Fibroblast of mammary gland (primary cell): ENCODE measurements around the gene ATP2C2.

ENCODE experiments used
- DNase-seq: peaks from one replicate; pipeline ENCODE4 v3.0.0-alpha.2; 2010; ENCODE audit warnings: low read depth
- H3K4me3 ChIP-seq: 2 replicates; pipeline ENCODE4 v1.5.1; 2011; ENCODE audit warnings: low read depth, mild to moderate bottlenecking, low read length, moderate library complexity; ENCODE audit not compliant: control insufficient read depth
- CTCF ChIP-seq: conservative IDR thresholded peaks from 2 replicates; pipeline ENCODE4 v1.5.1; 2011; ENCODE audit warnings: low read depth, low read length, inconsistent platforms; ENCODE audit not compliant: control insufficient read depth, insufficient read depth

ATP2C2 gene

GRCh38 chr16:84459533-84459894 is 91.2 kb downstream of the ATP2C2 start:
- DNase-seq: no peak
- no peak for TF ChIP-seq CTCF
- H3K4me3 ChIP-seq: no peak overlapping the region

GRCh38 chr16:84459941-84460405 is 91.6 kb downstream of the ATP2C2 start:
- DNase-seq: no peak
- no peak overlapping the region for H3K4me3 ChIP-seq
- TF ChIP-seq CTCF: no peak

GRCh38 chr16:84460406-84461028 is 92.2 kb downstream of the ATP2C2 start:
- TF ChIP-seq CTCF: no peak
- DNase-seq: no peak

GRCh38 chr16:84461029-84461412 is 92.7 kb downstream of the ATP2C2 start:
- no peak for DNase-seq
- TF ChIP-seq CTCF: no peak
- no peak overlapping the region for H3K4me3 ChIP-seq

More at GRCh38 chr16:84460406-84461028, 92.2 kb downstream of the ATP2C2 start:
- H3K4me3 ChIP-seq: no peak overlapping the region

GRCh38 chr16:84461413-84462295 is 93.3 kb downstream of the ATP2C2 start:
- no peak overlapping the region for H3K4me3 ChIP-seq
- no peak for DNase-seq
- TF ChIP-seq CTCF: no peak

GRCh38 chr16:84462296-84463210 is 94.2 kb downstream of the ATP2C2 start:
- no peak for DNase-seq
- no peak for TF ChIP-seq CTCF

More at GRCh38 chr16:84462296-84463210, 94.2 kb downstream of the ATP2C2 start:
- no peak overlapping the region for H3K4me3 ChIP-seq
